HEK293 (cell line): Measurements from ENCODE around the gene KIRREL1.

Experiments used
- CTCF ChIA-PET: fragments of 350-600 bp; formaldehyde crosslinking; extraction: SDS; loops from one replicate; lab custom pipeline; 2021; ENCODE audit warnings: antibody characterized with exemption; lab: Yijun Ruan, JAX
- POLR2A ChIA-PET: fragments of 300-600 bp; formaldehyde crosslinking; extraction: SDS; loops from one replicate; lab custom pipeline; 2020; ENCODE audit warnings: antibody characterized with exemption, inconsistent platforms; lab: Yijun Ruan, JAX
- H3K27ac ChIP-seq: fragments of 200-500 bp; sonication (Bioruptor generic); 2 replicates; pipeline ENCODE4 v1.5.1; 2014; ENCODE audit warnings: low read depth, low read length, control low read depth, inconsistent platforms; ENCODE audit errors: extremely low read depth
- H3K36me3 ChIP-seq, 2 experiments: fragments of 200-500 bp in 1 of 2; sonication (Bioruptor generic) in 1 of 2; 1 replicate in 1 of 2; 2 replicates in 1 of 2; pipeline ENCODE4 v1.5.1; 2014 to 2017; ENCODE audit warnings: inconsistent platforms in 2 of 2, low read length in 2 of 2; ENCODE audit not compliant: control insufficient read depth in 2 of 2, insufficient read depth in 1 of 2
- H3K4me1 ChIP-seq: fragments of 200-500 bp; sonication (Bioruptor generic); 2 replicates; pipeline ENCODE4 v1.5.1; 2014; ENCODE audit warnings: mild to moderate bottlenecking, low read length, inconsistent platforms; ENCODE audit not compliant: control insufficient read depth, insufficient read depth
- H3K4me3 ChIP-seq: 2 replicates; pipeline ENCODE4 v1.5.1; 2011; ENCODE audit warnings: low read depth, mild to moderate bottlenecking, control low read depth, low read length, moderate library complexity
- H3K9me3 ChIP-seq: fragments of 200-500 bp; sonication (Bioruptor generic); 2 replicates; pipeline ENCODE4 v1.5.1; 2014; ENCODE audit warnings: low read depth, low read length, inconsistent platforms; ENCODE audit not compliant: control insufficient read depth, insufficient read depth
- RBAK ChIP-seq: fragments of 450-650 bp; formaldehyde crosslinking; IDR thresholded peaks from 2 replicates; pipeline ENCODE4 v1.5.1; 2016; ENCODE audit warnings: missing biosample characterization, missing genetic modification characterization
- SETDB1 ChIP-seq: IDR thresholded peaks from one replicate; pipeline ENCODE4 v1.6.1; 2017; ENCODE audit warnings: mild to moderate bottlenecking, low read length, moderate library complexity, mixed read lengths; ENCODE audit not compliant: insufficient read length
- TRIM28 ChIP-seq: IDR thresholded peaks from 2 replicates; pipeline ENCODE4 v1.6.1; 2011; ENCODE audit warnings: low read length, control low read depth, borderline replicate concordance
- ZBTB17 ChIP-seq: fragments of 450-650 bp; formaldehyde crosslinking; IDR thresholded peaks from 2 replicates; pipeline ENCODE4 v1.5.1; 2016; ENCODE audit warnings: missing biosample characterization, missing genetic modification characterization
- ZNF37A ChIP-seq: fragments of 450-650 bp; IDR thresholded peaks from 2 replicates; pipeline ENCODE4 v1.5.1; 2018; ENCODE audit warnings: missing biosample characterization, missing genetic modification characterization
- ZNF560 ChIP-seq: fragments of 450-650 bp; formaldehyde crosslinking; IDR thresholded peaks from 2 replicates; pipeline ENCODE4 v1.5.1; 2017; ENCODE audit warnings: missing biosample characterization, missing genetic modification characterization, borderline replicate concordance
- ZNF585B ChIP-seq: fragments of 450-650 bp; formaldehyde crosslinking; IDR thresholded peaks from 2 replicates; pipeline ENCODE4 v1.5.1; 2016; ENCODE audit warnings: missing biosample characterization, missing genetic modification characterization
- ZNF596 ChIP-seq: fragments of 450-650 bp; IDR thresholded peaks from 2 replicates; pipeline ENCODE4 v1.5.0; 2018; ENCODE audit warnings: missing biosample characterization, mild to moderate bottlenecking, missing genetic modification characterization, moderate library complexity
- ZNF654 ChIP-seq: fragments of 450-650 bp; formaldehyde crosslinking; IDR thresholded peaks from 2 replicates; pipeline ENCODE4 v1.5.1; 2016; ENCODE audit warnings: low read depth, missing biosample characterization, missing genetic modification characterization
- ZNF660 ChIP-seq: fragments of 450-650 bp; IDR thresholded peaks from 2 replicates; pipeline ENCODE4 v1.5.1; 2018; ENCODE audit warnings: missing biosample characterization, mild to moderate bottlenecking, missing genetic modification characterization
- ZNF76 ChIP-seq: fragments of 450-650 bp; formaldehyde crosslinking; IDR thresholded peaks from 2 replicates; pipeline ENCODE4; 2016; ENCODE audit warnings: low read depth, missing biosample characterization, missing genetic modification characterization, borderline replicate concordance
- TF ChIP-seq, protein P1 (sequence below): fragments of 450-650 bp; formaldehyde crosslinking; IDR thresholded peaks from 2 replicates; pipeline ENCODE4 v1.5.1; 2016; ENCODE audit warnings: missing biosample characterization, missing genetic modification characterization
- TF ChIP-seq, protein P2 (sequence below): fragments of 450-650 bp; formaldehyde crosslinking; IDR thresholded peaks from 2 replicates; pipeline ENCODE4 v1.5.1; 2016; ENCODE audit warnings: missing biosample characterization, missing genetic modification characterization
- TF ChIP-seq, protein P3 (sequence below): fragments of 450-650 bp; formaldehyde crosslinking; IDR thresholded peaks from 2 replicates; pipeline ENCODE4 v1.5.1; 2016; ENCODE audit warnings: missing biosample characterization, missing genetic modification characterization

Gene KIRREL1

DNA sequence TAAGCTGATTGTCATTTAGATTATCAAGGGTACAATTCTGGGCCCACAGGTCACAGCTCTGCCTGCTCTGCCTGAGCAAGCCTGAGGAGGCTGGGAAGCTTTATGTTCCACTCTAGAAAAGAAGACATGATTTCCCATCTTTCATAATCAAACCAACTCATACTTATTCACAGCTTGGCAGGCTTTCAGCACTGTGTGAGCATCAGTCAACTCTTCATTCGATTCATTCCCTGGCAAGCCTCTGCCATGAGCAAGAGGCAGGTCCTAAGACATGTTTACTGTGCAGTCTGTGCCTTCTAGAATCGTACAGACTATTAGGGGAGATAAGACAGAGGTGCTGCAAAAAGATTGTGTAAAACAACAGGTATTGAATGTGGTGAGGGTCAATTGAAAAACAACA is 24.5 kb upstream of the KIRREL1 start:
- Histone ChIP-seq H3K4me1 (no peaks in the 10 kb centered on the region), H3K27ac (no peak overlapping the region)
- TF ChIP-seq ZBTB17 (tag by site-specific recombination) (peak; percentile 26; the same call in 1 of the 2 replicates), RBAK (tag by site-specific recombination) (no peak)
- TF ChIP-seq, all 188 proteins: peak for 1
- H3K9me3 ChIP-seq = no peaks in the 10 kb centered on the region
- CTCF ChIA-PET = interaction anchor here (0.6 to 18.5 kb wide), 23 partner anchors 8 to 598 kb away, joined by 3 to 805 read pairs (median 4); partner anchors contain the start of gene KIRREL1
- POLR2A ChIA-PET = no interaction called here
- no peak overlapping the region for H3K4me3 ChIP-seq
- no peaks in the 10 kb centered on the region for H3K36me3 ChIP-seq

DNA sequence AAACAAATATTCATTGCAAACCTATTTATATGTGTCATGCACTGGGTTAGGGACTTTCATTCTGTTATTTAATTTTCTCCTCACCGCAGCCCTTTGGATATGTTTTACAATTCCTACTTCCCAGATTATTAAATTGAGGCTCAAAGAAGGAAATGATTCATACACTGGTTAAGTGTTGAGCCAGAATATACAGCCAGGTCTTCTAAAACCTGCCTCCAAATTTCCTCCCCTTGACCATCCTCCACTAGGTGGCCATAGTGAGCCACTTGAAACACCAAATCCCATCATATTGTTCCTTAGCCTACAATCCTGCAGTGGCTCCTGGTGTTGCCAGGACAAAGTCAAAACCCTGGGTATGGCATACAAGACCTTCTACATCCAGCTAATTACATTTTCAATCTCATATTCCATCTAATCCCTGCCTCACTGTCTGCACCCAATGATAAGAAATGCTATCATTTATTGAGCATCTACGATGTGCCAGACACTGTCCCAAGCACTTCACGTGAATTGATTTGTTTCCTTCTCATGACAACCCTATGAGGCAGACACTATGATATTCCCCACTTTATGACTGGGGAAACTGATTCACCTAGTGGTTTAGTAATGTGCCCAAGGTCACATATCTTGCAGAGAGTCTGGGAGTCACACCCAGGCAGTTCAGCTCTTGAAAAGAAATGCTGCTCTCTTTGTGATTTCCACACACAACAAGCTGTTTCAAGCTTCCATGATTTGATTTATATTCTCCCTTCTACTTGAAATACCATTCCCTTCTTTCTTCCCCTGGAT is 23.6 kb upstream of the KIRREL1 start:
- Histone ChIP-seq H3K27ac (no peak overlapping the region), H3K4me1 (no peaks in the 10 kb centered on the region), H3K36me3 (no peaks in the 10 kb centered on the region), H3K4me3 (no peak overlapping the region), H3K9me3 (no peaks in the 10 kb centered on the region)
- ChIA-PET CTCF (interaction anchor here (0.6 to 18.5 kb wide), 28 partner anchors 7 to 599 kb away, joined by 3 to 805 read pairs (median 4); partner anchors contain the start of gene KIRREL1), POLR2A (no interaction called here)
- TF ChIP-seq ZNF660 (tag by site-specific recombination) (0 out of 2 replicates have a peak, but pooled peaks have one; percentile 22), ZNF596 (tag by site-specific recombination) (no peak), ZNF654 (peak; percentile 73), ZNF76 (tag by site-specific recombination) (no peak)
- TF ChIP-seq, protein P1, sequence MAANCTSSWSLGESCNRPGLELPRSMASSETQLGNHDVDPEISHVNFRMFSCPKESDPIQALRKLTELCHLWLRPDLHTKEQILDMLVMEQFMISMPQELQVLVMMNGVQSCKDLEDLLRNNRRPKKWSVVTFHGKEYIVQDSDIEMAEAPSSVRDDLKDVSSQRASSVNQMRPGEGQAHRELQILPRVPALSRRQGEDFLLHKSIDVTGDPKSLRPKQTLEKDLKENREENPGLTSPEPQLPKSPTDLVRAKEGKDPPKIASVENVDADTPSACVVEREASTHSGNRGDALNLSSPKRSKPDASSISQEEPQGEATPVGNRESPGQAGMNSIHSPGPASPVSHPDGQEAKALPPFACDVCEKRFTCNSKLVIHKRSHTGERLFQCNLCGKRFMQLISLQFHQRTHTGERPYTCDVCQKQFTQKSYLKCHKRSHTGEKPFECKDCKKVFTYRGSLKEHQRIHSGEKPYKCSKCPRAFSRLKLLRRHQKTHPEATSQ (tag by site-specific recombination) = no peak
- TF ChIP-seq, protein P2, sequence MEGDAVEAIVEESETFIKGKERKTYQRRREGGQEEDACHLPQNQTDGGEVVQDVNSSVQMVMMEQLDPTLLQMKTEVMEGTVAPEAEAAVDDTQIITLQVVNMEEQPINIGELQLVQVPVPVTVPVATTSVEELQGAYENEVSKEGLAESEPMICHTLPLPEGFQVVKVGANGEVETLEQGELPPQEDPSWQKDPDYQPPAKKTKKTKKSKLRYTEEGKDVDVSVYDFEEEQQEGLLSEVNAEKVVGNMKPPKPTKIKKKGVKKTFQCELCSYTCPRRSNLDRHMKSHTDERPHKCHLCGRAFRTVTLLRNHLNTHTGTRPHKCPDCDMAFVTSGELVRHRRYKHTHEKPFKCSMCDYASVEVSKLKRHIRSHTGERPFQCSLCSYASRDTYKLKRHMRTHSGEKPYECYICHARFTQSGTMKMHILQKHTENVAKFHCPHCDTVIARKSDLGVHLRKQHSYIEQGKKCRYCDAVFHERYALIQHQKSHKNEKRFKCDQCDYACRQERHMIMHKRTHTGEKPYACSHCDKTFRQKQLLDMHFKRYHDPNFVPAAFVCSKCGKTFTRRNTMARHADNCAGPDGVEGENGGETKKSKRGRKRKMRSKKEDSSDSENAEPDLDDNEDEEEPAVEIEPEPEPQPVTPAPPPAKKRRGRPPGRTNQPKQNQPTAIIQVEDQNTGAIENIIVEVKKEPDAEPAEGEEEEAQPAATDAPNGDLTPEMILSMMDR (tag by site-specific recombination) = peak; percentile 61

DNA sequence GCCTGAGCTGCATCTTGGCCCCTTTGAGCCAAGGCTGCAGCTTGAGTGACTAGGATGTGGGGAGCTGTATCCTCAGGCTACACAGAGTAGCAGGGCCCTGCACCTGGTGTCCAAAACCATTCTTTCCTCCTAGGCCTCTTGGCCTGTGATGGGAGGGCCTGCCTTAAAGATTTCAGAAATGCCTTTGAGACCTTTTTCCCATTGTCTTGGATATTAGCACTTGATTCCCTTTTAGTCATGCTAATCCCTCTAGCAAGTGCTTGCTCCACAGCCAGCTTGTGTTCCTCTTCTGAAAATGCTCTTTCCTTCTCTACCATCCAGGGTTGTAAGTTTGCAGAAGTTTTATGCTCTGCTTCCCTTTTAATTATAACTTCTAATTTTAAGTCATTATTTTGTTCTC is 21.7 kb upstream of the KIRREL1 start:
- no peaks in the 10 kb centered on the region for H3K4me1 ChIP-seq
- TF ChIP-seq TRIM28 = peak; percentile 46; the same call in 1 of the 2 replicates
- TF ChIP-seq ZNF37A (tag by site-specific recombination) = no peak
- peak; percentile 81 for TF ChIP-seq SETDB1
- TF ChIP-seq ZNF585B (tag by site-specific recombination) = peak; percentile 96
- TF ChIP-seq, protein P3, sequence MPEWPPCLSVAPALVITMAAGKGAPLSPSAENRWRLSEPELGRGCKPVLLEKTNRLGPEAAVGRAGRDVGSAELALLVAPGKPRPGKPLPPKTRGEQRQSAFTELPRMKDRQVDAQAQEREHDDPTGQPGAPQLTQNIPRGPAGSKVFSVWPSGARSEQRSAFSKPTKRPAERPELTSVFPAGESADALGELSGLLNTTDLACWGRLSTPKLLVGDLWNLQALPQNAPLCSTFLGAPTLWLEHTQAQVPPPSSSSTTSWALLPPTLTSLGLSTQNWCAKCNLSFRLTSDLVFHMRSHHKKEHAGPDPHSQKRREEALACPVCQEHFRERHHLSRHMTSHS (tag by site-specific recombination) = no peak
- TF ChIP-seq ZNF560 (tag by site-specific recombination) = no peak
- H3K4me3 ChIP-seq = no peak overlapping the region
- no peaks in the 10 kb centered on the region for H3K36me3 ChIP-seq
- POLR2A ChIA-PET = interaction anchor here (1.2 kb wide), 1 partner anchor 20 kb away, joined by 4 read pairs; no protein-coding TSS in a partner anchor
- CTCF ChIA-PET = interaction anchor here (1.1 to 18.5 kb wide), 7 partner anchors 9 to 149 kb away, joined by 3 to 805 read pairs (median 27); partner anchors contain the start of gene KIRREL1
- H3K27ac ChIP-seq = no peak overlapping the region
- no peaks in the 10 kb centered on the region for H3K9me3 ChIP-seq
